ENCODE results near the gene SEMA4D.

- TF ChIP-seq POLR2A (IDR thresholded peaks at IDR 0.05; ENCODE audit: extremely low read depth, insufficient read length) (no peak), MYC (IDR thresholded peaks at IDR 0.05; ENCODE audit: low read depth, low read length) (no peak), CTCF (IDR thresholded peaks at IDR 0.05; ENCODE audit: low read depth, low read length) (no peak)
Observed at GRCh38 chr9:89448381-89448780, 49.5 kb downstream of the SEMA4D start.

Data from NB4 (cell line).